OCI-LY1 (cell line): Measurements from ENCODE around the gene PHKA1.

Experiments used
- EZH2 ChIP-seq: fragments of 200-600 bp; sonication (generic), shearing (Covaris generic); IDR thresholded peaks from 2 replicates; pipeline ENCODE4 v1.8.0; 2017; ENCODE audit warnings: borderline replicate concordance, mixed run types, mild to moderate bottlenecking, antibody characterized with exemption, low read length, moderate library complexity, mixed read lengths
- TF ChIP-seq, protein P1 (sequence below): fragments of 200-600 bp; sonication (generic), shearing (Covaris generic); IDR thresholded peaks from 2 replicates; pipeline ENCODE4 v1.5.1; 2017; ENCODE audit warnings: mild to moderate bottlenecking, antibody characterized with exemption, low read length, moderate library complexity, mixed read lengths

DNA sequence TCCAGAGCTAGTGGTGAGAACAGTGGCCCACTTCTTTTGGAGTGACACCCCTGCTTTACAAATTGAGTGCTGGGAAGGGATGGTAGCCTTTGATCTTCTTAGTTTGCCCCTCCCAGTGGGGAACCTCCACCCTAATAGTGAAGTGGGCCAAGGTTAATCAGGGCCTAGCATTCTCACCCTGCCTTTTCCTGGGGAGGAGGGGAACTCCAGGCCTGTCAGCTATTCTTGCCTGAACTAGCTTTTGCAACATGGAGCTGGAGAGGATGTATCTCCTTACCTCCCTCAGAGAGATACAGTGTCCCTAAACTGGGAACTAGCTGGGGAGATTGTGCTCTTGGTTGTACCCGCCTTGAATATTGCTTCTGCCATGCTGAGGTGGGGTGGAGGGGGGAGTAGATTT lies 20.6 kb downstream of the PHKA1 start:
- TF ChIP-seq, protein P1, sequence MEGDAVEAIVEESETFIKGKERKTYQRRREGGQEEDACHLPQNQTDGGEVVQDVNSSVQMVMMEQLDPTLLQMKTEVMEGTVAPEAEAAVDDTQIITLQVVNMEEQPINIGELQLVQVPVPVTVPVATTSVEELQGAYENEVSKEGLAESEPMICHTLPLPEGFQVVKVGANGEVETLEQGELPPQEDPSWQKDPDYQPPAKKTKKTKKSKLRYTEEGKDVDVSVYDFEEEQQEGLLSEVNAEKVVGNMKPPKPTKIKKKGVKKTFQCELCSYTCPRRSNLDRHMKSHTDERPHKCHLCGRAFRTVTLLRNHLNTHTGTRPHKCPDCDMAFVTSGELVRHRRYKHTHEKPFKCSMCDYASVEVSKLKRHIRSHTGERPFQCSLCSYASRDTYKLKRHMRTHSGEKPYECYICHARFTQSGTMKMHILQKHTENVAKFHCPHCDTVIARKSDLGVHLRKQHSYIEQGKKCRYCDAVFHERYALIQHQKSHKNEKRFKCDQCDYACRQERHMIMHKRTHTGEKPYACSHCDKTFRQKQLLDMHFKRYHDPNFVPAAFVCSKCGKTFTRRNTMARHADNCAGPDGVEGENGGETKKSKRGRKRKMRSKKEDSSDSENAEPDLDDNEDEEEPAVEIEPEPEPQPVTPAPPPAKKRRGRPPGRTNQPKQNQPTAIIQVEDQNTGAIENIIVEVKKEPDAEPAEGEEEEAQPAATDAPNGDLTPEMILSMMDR: no peak
- TF ChIP-seq EZH2: no peak
